Endometrial microvascular endothelial cells (primary cell): ENCODE data around the gene NSG1. TPM values are rescaled to one million over a fixed set of nuclear protein-coding genes. Genes with fewer than 3 reads are reported as not detected.
"Not testable (repeated sequence)": the region's sequence is repeated elsewhere in the genome, so short reads cannot be mapped to it uniquely, and the experiment has no call there.

Experiments
- in situ Hi-C: cut with HindIII; loops from 2 replicates; pipeline ENCODE4 v1.10.0; 2017; ENCODE audit warnings: low sequenced_read_pairs, low pct_unique_long_range_greater_than_20kb; ENCODE audit errors: inconsistent ontology term
- total RNA-seq: library from RNA; depleted of rRNA; stranded (reverse); fragments of >200 nt; gene quantifications from one replicate; pipeline ENCODE4 v1.2.3, GENCODE V29; 2015; ENCODE audit errors: inconsistent ontology term

The NSG1 gene
- 13.8 TPM for total RNA-seq

- in situ Hi-C loops: no loop called here
Measured at GRCh38 chr4:4386736-4387392, at the start of gene NSG1. Gene NSG1 (plus strand): TSS chr4:4387102. CDS start chr4:4387630, 528 bp downstream.

DNA sequence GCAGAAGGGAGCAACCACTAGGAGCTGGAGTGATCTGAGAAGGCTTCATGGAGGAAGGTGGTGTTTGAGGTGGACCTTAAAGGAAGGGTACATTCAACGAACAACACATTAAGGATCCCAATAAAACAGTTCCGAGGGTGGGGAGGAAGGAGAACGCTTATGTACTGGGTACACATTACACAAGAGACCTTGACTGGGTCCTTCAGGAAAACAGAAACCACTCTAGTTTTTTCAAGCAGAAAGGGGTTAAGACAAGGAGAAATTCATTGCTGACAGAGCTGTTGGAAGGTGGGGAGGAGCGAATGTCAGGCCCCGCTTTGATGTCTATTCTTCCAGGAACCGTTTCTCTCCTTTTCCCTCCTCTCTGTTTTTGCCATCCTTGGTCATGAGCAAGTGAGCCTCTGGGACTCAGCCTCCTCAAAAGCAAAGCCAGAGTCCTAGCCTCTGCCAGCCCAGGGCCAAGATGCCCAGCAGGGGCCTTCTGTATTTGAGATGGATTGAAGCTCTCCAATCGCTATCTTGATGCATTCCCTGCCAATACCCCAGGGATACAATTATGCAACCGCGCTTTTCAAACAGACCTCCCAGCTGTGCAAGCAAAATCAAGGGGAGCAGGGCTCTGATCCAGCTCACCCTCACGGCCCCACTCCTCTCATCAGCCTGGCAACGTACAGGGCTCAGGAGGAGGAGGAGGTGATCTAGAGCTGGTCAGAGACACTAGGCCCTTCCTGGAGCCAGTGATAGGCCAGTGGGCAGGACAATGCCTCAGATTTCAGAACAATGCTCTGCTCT is 48.5 kb upstream of the NSG1 start:
- in situ Hi-C loops: no loop called here

- in situ Hi-C loops: no loop called here
Measured at GRCh38 chr4:4339504-4340085, 47.3 kb upstream of the NSG1 start.

- in situ Hi-C loops: no loop called here
Measured at GRCh38 chr4:4341861-4342650, 44.8 kb upstream of the NSG1 start.

GRCh38 chr4:4343038-4343437 is 43.9 kb upstream of the NSG1 start:
- in situ Hi-C loops: no loop called here

GRCh38 chr4:4344915-4345527 is 41.9 kb upstream of the NSG1 start:
- in situ Hi-C loops: no loop called here

- in situ Hi-C loops: no loop called here
Measured at GRCh38 chr4:4347585-4347984, 39.3 kb upstream of the NSG1 start.

- in situ Hi-C loops: not testable (repeated sequence)
Measured at GRCh38 chr4:4348585-4348984, 38.3 kb upstream of the NSG1 start.

GRCh38 chr4:4349867-4350266 is 37.0 kb upstream of the NSG1 start:
- in situ Hi-C loops: no loop called here

GRCh38 chr4:4350909-4351308 is 36.0 kb upstream of the NSG1 start:
- in situ Hi-C loops: no loop called here

DNA sequence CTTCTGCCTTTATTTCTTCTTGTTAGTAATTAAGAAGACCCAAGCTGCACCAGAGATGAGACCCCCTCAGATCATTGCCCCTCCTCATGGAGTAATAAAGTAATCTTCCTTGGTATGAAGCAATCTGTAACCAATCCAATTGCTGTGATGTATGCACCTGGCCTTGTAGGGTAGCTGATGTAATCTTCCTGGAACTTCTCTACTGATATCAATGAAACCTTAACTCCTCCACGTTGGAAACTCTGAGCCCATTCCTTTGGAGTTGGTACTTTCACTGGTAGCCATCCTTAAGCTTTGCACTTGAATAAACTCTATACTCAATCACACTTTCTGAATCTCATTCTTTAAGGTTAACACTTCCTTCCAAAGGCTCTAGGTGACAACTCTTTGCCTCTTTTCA is 31.6 kb upstream of the NSG1 start:
- in situ Hi-C loops: no loop called here

DNA sequence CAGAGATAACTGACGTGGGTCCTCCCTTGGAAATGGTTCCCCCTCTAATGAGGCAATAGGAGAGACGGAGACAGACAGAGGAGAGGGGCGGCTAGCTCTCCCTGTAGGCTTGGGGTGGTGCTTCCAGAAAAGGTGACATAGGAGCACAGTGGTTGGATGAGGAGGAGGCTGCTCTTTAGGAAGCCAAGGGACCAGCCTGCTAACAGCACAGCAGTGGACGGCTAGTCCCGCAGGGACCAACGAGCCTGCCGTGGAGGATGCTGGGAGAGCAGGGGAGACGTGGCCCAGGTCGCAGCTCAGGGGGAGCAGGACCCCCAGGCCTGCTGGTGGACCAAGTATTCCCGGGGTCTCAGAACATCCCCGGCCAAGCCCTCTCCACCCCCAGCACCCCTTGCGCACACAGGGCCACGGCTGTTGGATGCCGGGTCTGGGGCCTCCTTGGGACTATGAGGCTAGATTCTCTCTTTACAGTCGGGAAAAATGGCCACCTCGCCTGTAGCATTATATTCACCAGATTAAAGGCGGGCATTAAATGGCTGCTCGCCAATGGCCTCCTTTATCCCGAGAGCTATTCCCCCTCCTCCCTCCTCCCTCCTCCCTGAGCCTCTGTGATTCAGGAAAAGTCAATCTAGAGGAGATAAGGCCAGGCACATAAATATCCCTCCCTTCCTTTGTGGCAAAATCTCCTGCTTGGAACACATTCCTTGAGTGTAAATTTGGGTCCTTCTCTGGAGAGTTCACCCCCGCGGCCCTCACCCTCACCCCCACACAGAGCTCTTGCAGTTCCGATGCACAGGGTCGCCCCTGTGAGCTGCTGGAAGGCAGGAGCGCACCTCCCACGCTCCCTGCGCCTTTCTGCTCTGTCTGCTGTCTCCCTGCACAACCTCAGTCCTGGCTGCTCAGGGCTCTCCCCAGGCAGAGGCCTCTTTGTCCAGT is 30.5 kb upstream of the NSG1 start:
- in situ Hi-C loops: no loop called here

GRCh38 chr4:4358093-4358854 is 28.6 kb upstream of the NSG1 start:
- in situ Hi-C loops: no loop called here

DNA sequence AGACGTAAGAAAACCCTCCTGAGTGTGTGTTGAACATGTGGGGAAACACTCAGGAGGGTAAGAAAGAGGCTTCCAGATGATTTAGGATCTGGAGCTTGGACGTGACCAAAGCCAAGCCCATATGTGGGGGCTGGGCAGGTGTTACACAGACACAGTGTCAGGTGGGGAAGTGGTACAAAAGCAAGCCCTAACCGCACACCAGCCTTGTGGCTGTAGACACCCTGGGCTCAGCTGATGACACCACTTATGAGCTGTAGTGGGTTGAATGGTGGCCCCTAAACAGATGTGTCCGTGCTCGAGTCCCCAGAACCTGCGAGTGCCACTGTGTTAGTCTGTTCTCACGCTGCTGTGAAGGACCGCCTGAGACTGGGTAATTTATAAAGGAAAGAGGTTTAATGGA is 25.0 kb upstream of the NSG1 start:
- in situ Hi-C loops: no loop called here

DNA sequence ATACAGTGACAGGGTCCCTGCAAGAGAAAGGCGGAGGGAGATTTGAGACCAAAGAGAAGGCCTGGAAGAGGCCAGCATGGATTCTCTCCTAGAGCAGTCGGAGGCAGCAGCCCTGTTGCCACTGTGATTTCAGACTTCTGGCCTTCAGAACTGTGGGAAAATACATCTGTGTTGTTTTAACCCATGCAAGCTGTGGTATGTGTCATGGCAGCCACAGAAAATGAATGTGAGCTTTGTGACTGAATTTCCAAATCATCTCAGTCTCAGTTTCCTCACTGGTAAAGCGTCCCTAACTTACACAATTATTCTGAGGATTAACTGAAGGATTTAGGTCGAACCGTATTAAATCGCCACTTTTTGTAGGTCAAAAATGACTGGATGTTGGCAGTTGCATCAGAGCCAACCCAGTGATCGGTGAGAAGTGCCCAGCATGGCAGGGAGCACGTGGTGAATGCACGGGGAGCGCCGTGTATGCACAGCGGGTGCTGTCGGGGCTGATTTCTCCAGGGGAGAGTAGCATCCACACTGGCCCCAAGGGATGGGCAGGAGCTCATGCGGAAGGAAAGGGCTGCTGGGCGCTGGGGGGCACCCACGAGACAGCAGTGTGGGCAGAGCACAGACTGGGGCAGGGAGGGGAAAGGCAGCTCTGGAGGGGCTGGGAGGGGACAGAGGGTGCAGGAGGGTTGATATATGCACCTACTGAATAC is 23.8 kb upstream of the NSG1 start:
- in situ Hi-C loops: no loop called here

DNA sequence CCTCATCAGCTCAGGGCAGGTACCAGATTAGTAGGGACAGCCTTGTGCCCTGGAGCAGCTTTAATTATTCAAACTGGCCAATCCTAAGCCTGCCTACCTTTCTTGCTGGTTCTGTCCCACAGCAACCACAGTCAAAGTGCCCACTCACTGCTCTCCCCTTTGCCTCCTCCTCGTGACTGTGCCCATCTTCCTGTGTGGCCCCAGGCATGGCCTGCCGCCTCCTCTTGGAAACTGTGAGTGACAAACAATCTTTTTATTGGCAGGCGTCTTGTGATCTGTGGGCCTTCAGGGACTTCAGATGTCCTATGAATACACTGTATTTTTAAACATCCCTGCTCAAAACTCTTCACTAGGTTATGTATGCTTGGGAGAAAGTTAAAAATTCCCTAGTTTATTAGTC is 22.8 kb upstream of the NSG1 start:
- in situ Hi-C loops: no loop called here
